DOHH2 (cell line): ENCODE results near the gene GLUL.

ENCODE experiments used
- EZH2phosphoT487 ChIP-seq: fragments of 200-600 bp; sonication (generic); IDR thresholded peaks from 2 replicates; pipeline ENCODE4 v1.6.1; 2017; ENCODE audit warnings: borderline replicate concordance, mild to moderate bottlenecking, antibody characterized with exemption, low read length, moderate library complexity, mixed read lengths
- TF ChIP-seq, protein P1 (sequence below): fragments of 200-600 bp; sonication (generic); IDR thresholded peaks from one replicate; pipeline ENCODE4 v1.5.1; 2014; ENCODE audit warnings: antibody characterized with exemption, mild to moderate bottlenecking, low read depth, low read length; ENCODE audit not compliant: poor library complexity, severe bottlenecking

DNA sequence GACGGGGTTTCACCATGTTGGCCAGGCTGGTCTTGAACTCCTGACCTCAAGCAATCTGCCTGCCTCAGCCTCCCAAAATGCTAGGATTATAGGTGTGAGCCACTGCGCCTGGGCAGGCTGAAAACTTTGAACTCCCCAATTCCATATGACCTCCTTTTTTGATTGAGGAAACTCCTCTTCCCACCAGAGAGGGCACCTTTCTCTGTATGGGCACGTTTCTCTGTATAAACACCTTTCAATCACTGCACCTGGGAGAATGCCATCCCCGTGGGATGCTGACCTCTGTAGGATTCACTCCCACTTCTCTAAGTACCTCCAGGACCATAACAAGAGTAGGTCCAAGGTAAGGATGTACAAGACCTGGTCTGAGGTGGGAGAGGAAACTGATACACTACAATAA lies 18.5 kb upstream of the GLUL start:
- TF ChIP-seq EZH2phosphoT487: no peak
- TF ChIP-seq, protein P1, sequence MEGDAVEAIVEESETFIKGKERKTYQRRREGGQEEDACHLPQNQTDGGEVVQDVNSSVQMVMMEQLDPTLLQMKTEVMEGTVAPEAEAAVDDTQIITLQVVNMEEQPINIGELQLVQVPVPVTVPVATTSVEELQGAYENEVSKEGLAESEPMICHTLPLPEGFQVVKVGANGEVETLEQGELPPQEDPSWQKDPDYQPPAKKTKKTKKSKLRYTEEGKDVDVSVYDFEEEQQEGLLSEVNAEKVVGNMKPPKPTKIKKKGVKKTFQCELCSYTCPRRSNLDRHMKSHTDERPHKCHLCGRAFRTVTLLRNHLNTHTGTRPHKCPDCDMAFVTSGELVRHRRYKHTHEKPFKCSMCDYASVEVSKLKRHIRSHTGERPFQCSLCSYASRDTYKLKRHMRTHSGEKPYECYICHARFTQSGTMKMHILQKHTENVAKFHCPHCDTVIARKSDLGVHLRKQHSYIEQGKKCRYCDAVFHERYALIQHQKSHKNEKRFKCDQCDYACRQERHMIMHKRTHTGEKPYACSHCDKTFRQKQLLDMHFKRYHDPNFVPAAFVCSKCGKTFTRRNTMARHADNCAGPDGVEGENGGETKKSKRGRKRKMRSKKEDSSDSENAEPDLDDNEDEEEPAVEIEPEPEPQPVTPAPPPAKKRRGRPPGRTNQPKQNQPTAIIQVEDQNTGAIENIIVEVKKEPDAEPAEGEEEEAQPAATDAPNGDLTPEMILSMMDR: no peak
